Measurements from ENCODE around the gene IL13RA2. TPM values are rescaled to one million over a fixed set of nuclear protein-coding genes. Genes with fewer than 3 reads are reported as not detected.

The IL13RA2 gene
- total and polyA plus RNA-seq, 4 donors, result 1.9 to 5.4 (median 2.8) TPM

DNA sequence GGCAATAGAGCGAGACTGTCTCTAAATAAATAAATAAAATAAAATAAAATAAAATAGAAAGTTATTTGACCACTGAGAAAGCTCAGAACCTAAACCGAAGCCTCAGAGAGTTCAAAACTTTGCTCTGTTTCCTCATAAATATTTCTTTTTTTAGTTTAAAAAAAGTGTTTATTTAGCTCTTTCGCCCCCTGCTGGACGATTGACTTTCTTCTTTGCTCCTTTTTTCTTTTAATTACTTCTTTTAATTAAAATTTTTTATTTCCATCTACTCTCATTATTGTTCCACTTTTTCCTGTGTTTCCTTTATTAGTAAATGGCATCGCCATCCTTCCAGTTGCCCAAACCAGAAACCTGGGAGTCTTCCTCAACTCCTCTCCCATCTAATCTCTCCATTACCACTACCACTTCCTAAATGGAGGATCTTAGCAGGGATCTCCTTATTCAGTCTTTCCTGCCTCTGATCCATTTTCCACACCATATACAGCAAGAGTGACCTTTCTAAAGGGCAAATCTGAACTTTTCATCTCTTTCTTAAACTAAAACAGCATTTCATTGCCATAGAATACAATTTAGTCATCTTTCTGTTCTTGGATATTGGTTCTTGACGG is 728 bp upstream of the IL13RA2 start:
- Histone ChIP-seq H3K9me3 (ENCODE audit: control insufficient read depth in 4 of 4, low read length in 3 of 4) (no peaks in the 10 kb centered on the region), H3K36me3 (ENCODE audit: control insufficient read depth in 4 of 4, insufficient read depth in 3 of 4, low read depth in 1 of 4, low read length in 3 of 4) (no peaks in the 10 kb centered on the region), H3K27ac (ENCODE audit: low read depth in 1 of 2, low read length in 2 of 2) (no peak overlapping the region), H3K4me3 (ENCODE audit: low read depth in 1 of 3, low read length in 3 of 3) (no peak overlapping the region), H3K4me1 (ENCODE audit: control insufficient read depth in 4 of 4, insufficient read depth in 4 of 4, low read length in 3 of 4) (no peaks in the 10 kb centered on the region), H3K9ac (ENCODE audit: low read depth in 1 of 2, low read length in 2 of 2) (no peak overlapping the region), H3K27me3 (ENCODE audit: control insufficient read depth in 4 of 4, insufficient read depth in 4 of 4, low read length in 3 of 4) (no peaks in the 10 kb centered on the region)
- DNase-seq (ENCODE audit: low spot score), result no peak
- TF ChIP-seq, protein P1, sequence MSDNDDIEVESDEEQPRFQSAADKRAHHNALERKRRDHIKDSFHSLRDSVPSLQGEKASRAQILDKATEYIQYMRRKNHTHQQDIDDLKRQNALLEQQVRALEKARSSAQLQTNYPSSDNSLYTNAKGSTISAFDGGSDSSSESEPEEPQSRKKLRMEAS (IDR thresholded peaks at IDR 0.05), result no peak
- TF ChIP-seq, protein P2, sequence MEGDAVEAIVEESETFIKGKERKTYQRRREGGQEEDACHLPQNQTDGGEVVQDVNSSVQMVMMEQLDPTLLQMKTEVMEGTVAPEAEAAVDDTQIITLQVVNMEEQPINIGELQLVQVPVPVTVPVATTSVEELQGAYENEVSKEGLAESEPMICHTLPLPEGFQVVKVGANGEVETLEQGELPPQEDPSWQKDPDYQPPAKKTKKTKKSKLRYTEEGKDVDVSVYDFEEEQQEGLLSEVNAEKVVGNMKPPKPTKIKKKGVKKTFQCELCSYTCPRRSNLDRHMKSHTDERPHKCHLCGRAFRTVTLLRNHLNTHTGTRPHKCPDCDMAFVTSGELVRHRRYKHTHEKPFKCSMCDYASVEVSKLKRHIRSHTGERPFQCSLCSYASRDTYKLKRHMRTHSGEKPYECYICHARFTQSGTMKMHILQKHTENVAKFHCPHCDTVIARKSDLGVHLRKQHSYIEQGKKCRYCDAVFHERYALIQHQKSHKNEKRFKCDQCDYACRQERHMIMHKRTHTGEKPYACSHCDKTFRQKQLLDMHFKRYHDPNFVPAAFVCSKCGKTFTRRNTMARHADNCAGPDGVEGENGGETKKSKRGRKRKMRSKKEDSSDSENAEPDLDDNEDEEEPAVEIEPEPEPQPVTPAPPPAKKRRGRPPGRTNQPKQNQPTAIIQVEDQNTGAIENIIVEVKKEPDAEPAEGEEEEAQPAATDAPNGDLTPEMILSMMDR (IDR thresholded peaks at IDR 0.05; ENCODE audit: low read depth, low read length, missing input control), result peak; percentile 6
- WGBS, result 64% methylated on average over 6 of the region's 6 CpGs

DNA sequence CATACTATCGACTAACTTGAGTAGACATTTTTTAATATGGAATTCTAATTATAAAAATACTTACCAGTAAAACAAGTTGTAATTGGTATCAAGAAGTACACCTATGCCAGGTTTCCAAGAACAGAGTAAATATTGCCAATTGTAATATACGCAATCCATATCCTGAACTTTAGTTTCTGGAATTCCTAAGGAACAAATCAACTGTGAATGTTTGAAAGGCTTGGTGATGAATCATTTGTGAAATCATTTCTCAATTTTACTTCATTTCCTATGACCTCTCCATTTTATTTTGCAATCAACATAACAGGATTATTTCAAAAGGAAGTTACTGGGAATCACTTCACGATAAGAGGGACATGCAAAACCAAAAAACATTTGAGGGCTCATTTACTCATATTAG is 3.7 kb downstream of the IL13RA2 start:
- Histone ChIP-seq H3K27me3 (ENCODE audit: control insufficient read depth in 4 of 4, insufficient read depth in 4 of 4, low read length in 3 of 4) (no peaks in the 10 kb centered on the region), H3K4me1 (ENCODE audit: control insufficient read depth in 4 of 4, insufficient read depth in 4 of 4, low read length in 3 of 4) (no peaks in the 10 kb centered on the region), H3K9me3 (ENCODE audit: control insufficient read depth in 4 of 4, low read length in 3 of 4) (no peaks in the 10 kb centered on the region), H3K9ac (ENCODE audit: low read depth in 1 of 2, low read length in 2 of 2) (no peak overlapping the region), H3K4me3 (ENCODE audit: low read depth in 1 of 3, low read length in 3 of 3) (no peak overlapping the region), H3K36me3 (ENCODE audit: control insufficient read depth in 4 of 4, insufficient read depth in 3 of 4, low read depth in 1 of 4, low read length in 3 of 4) (no peaks in the 10 kb centered on the region), H3K27ac (ENCODE audit: low read depth in 1 of 2, low read length in 2 of 2) (no peak overlapping the region)
- TF ChIP-seq JUND (IDR thresholded peaks at IDR 0.05) (no peak), SP1 (IDR thresholded peaks at IDR 0.05) (no peak), TAF1 (conservative IDR thresholded peaks at IDR 0.05) (no peak), HNF4A (conservative IDR thresholded peaks at IDR 0.05) (no peak), RXRA (IDR thresholded peaks at IDR 0.05) (no peak), EGR1 (IDR thresholded peaks at IDR 0.05; ENCODE audit: low read depth in 2 of 2) (no peak), HNF4G (IDR thresholded peaks at IDR 0.05) (no peak), YY1 (IDR thresholded peaks at IDR 0.05) (no peak), FOXA2 (IDR thresholded peaks at IDR 0.05) (no peak), GABPA (IDR thresholded peaks at IDR 0.05 in 1 of 2, conservative IDR thresholded peaks at IDR 0.05 in 1 of 2) (no peak), RAD21 (IDR thresholded peaks at IDR 0.05) (no peak), NR2F2 (IDR thresholded peaks at IDR 0.05) (no peak)
- TF ChIP-seq, protein P3, sequence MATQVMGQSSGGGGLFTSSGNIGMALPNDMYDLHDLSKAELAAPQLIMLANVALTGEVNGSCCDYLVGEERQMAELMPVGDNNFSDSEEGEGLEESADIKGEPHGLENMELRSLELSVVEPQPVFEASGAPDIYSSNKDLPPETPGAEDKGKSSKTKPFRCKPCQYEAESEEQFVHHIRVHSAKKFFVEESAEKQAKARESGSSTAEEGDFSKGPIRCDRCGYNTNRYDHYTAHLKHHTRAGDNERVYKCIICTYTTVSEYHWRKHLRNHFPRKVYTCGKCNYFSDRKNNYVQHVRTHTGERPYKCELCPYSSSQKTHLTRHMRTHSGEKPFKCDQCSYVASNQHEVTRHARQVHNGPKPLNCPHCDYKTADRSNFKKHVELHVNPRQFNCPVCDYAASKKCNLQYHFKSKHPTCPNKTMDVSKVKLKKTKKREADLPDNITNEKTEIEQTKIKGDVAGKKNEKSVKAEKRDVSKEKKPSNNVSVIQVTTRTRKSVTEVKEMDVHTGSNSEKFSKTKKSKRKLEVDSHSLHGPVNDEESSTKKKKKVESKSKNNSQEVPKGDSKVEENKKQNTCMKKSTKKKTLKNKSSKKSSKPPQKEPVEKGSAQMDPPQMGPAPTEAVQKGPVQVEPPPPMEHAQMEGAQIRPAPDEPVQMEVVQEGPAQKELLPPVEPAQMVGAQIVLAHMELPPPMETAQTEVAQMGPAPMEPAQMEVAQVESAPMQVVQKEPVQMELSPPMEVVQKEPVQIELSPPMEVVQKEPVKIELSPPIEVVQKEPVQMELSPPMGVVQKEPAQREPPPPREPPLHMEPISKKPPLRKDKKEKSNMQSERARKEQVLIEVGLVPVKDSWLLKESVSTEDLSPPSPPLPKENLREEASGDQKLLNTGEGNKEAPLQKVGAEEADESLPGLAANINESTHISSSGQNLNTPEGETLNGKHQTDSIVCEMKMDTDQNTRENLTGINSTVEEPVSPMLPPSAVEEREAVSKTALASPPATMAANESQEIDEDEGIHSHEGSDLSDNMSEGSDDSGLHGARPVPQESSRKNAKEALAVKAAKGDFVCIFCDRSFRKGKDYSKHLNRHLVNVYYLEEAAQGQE (IDR thresholded peaks at IDR 0.05), result no peak
- TF ChIP-seq, protein P4, sequence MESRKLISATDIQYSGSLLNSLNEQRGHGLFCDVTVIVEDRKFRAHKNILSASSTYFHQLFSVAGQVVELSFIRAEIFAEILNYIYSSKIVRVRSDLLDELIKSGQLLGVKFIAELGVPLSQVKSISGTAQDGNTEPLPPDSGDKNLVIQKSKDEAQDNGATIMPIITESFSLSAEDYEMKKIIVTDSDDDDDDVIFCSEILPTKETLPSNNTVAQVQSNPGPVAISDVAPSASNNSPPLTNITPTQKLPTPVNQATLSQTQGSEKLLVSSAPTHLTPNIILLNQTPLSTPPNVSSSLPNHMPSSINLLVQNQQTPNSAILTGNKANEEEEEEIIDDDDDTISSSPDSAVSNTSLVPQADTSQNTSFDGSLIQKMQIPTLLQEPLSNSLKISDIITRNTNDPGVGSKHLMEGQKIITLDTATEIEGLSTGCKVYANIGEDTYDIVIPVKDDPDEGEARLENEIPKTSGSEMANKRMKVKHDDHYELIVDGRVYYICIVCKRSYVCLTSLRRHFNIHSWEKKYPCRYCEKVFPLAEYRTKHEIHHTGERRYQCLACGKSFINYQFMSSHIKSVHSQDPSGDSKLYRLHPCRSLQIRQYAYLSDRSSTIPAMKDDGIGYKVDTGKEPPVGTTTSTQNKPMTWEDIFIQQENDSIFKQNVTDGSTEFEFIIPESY (IDR thresholded peaks at IDR 0.05), result no peak
- TF ChIP-seq, protein P1 (IDR thresholded peaks at IDR 0.05), result no peak
- TF ChIP-seq, protein P5, sequence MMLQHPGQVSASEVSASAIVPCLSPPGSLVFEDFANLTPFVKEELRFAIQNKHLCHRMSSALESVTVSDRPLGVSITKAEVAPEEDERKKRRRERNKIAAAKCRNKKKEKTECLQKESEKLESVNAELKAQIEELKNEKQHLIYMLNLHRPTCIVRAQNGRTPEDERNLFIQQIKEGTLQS (IDR thresholded peaks at IDR 0.05), result no peak
- TF ChIP-seq, protein P2 (IDR thresholded peaks at IDR 0.05; ENCODE audit: low read depth, low read length, missing input control), result no peak
- 68% methylated on average over 3 of the region's 3 CpGs for WGBS
- DNase-seq (ENCODE audit: low spot score), result no peak
